ENCODE results near the gene PITRM1.
A peak's percentile ranks its signal among the peaks of the same experiment; 100 is the strongest.

The PITRM1 gene

DNA sequence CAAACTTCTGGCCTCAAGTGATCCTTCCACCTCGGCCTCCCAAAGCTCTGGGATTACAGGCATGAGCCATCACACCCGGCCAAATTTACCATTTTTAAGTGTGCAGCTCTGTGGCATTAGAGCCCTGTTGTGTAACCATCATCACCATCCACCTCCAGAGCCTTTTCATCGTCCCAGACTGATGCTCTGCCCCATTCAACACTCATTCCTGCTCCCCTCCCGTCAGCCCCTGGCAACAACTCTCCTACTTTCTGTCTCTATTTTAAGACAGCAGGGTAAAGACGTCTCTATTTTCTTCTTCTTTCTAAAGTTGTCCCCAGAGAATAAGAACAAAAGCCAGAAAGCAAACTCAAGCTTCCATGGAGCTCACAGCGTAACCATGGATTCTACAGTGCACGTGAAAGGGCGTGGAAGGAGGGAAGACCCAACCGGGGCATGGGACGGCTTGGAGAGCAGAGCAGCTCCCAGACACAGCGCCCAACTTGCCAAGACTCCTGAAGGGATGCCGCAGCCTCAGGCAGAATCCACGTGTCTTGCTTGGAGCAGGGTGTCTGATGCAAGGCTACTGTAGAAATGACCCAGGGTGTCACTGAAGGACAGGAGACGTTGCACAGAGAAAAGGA lies 42.7 kb upstream of the PITRM1 start:
- no peak for TF ChIP-seq Cebpa-rat (IDR thresholded peaks at IDR 0.05)
- no peaks in the 10 kb centered on the region for H3K36me3 ChIP-seq
- no peaks in the 10 kb centered on the region for H4K20me1 ChIP-seq
- no peak overlapping the region for H3K4me3 ChIP-seq
- H3K4me1 ChIP-seq: peaks cover 0 to 18% (median 8%) of the 10 kb centered on the region in 10 experiments; a peak in 11 of 20 replicates
- no peaks in the 10 kb centered on the region for H3K27me3 ChIP-seq
- H3K9ac ChIP-seq: no peak overlapping the region
- H3K4me2 ChIP-seq: peak overlapping the region in 8 of 11 experiments; percentile 10 to 56 (median 36); a peak in 12 of 22 replicates
- no peak overlapping the region for H3K27ac ChIP-seq
- no peaks in the 10 kb centered on the region for H3K9me3 ChIP-seq (replicated peaks in 1 of 11)

DNA sequence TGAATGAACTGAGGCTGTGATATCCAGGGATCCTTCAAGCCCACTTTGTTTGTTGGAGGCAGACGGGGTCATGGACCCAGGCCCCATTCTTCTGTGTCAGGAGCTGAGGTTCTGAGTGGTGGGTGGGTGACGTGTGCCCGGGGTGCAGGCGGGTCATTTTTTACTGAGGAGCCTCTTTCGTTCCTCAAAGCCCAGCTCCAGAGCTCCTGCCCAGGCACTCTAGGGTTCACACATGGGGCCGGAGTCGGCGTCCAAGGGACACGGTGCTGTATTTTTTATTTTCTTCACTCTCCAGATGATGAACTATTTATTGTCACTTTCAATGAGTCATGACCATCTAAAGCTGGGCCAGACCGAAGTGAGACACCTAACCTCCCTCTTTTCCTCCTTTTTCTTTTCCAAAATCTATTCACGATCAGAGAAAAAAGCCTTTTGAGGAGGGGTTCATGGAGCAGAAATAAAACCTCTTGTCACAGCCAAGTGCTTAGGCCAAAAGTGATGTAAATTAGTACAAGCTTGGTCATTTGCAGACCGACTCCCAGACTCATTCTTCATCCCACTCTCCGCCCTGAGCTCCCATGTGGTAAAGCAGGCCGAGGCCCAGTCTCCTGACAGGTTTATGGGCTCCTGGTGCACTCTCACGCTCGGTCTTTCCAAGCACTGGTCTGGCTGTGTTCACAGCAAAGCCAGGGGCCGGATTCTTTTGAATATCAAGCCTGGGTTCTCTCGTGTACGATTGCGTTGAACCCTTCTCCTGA lies 41.4 kb upstream of the PITRM1 start:
- H4K20me1 ChIP-seq: no peaks in the 10 kb centered on the region
- no peaks in the 10 kb centered on the region for H3K27me3 ChIP-seq
- no peak overlapping the region for H3K4me3 ChIP-seq
- H3K27ac ChIP-seq: no peak overlapping the region
- H3K4me1 ChIP-seq: peaks cover 7 to 22% (median 12%) of the 10 kb centered on the region in 10 experiments; a peak in 18 of 20 replicates
- TF ChIP-seq Cebpa-rat (IDR thresholded peaks at IDR 0.05): no peak
- no peak overlapping the region for H3K9ac ChIP-seq
- no peaks in the 10 kb centered on the region for H3K9me3 ChIP-seq (replicated peaks in 1 of 11)
- no peaks in the 10 kb centered on the region for H3K36me3 ChIP-seq
- 0 out of 22 replicates have a peak overlapping the region, but pooled peaks of 1 of the 11 experiments have one; percentile 44 for H3K4me2 ChIP-seq

DNA sequence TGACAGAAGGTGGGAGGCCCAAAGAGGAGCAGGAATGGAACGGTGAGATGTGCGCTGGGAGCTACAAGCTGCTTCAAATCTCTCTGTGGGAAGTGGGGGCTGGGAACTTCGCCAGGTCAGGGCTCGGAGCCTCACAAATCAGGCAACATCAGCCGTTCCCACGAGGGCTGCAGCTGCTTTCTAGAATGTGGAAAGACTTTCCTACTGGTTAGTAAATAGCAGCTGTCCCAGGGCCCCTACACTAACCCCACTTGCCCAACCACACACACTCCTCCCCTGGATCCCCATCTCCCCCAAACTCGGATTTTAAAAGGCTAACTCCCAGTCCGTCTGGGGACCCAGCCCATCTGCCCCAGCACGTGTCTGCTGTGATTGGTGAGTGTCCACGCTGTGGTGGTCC lies 40.6 kb upstream of the PITRM1 start:
- Histone ChIP-seq H3K4me3 (no peak overlapping the region), H3K4me2 (peak overlapping the region in 2 of 11 experiments; percentile 12 to 44; a peak in 3 of 22 replicates)
- TF ChIP-seq Cebpa-rat (IDR thresholded peaks at IDR 0.05): no peak

DNA sequence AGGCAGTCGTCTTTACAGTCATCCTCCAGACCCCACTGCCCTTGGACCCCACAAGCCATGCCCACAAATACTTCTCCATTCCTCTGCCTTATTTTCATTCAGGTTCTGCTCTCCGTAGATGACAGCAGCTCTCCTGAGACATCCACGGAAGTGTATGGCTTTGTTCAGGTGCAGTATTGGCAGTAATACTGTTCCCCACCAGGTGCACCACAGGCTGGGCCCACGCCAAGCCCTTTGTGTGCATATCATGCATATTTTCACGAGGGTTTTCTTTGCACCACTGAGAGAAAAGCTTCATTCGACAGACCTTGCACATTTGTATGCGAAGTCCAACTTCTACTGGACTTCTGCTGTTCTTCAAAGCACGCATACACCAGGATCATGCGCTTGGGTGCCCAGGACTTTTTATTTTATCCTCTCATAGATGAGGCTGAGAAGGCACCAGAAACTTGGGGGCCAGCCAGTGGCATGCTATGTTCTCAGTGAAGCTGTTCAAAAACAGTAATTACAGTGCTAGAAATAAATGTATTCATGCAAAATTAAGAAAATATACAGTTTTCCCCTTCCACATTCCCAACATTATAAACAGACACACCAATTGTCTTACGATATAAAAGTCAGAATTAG lies 37.8 kb upstream of the PITRM1 start:
- H3K4me1 ChIP-seq: peaks cover 14 to 25% (median 17%) of the 10 kb centered on the region in 10 experiments; a peak in 18 of 20 replicates
- H3K27ac ChIP-seq: no peak overlapping the region
- H3K9ac ChIP-seq: no peak overlapping the region
- no peak for TF ChIP-seq Cebpa-rat (IDR thresholded peaks at IDR 0.05)
- H3K36me3 ChIP-seq: no peaks in the 10 kb centered on the region
- no peaks in the 10 kb centered on the region for H3K9me3 ChIP-seq (replicated peaks in 1 of 11)
- H4K20me1 ChIP-seq: no peaks in the 10 kb centered on the region; a peak in 1 of 22 replicates
- no peaks in the 10 kb centered on the region for H3K27me3 ChIP-seq
- H3K4me3 ChIP-seq: no peak overlapping the region
- H3K4me2 ChIP-seq: no peak overlapping the region

More for the DNA sequence above, 40.6 kb upstream of the PITRM1 start:
- no peaks in the 10 kb centered on the region for H3K27me3 ChIP-seq
- no peak overlapping the region for H3K27ac ChIP-seq
- H3K4me1 ChIP-seq: peaks cover 14 to 29% (median 19%) of the 10 kb centered on the region in 10 experiments; a peak in 18 of 20 replicates
- H3K36me3 ChIP-seq: no peaks in the 10 kb centered on the region
- H3K9me3 ChIP-seq (replicated peaks in 1 of 11): no peaks in the 10 kb centered on the region
- no peak overlapping the region for H3K9ac ChIP-seq
- no peaks in the 10 kb centered on the region; a peak in 1 of 22 replicates for H4K20me1 ChIP-seq

DNA sequence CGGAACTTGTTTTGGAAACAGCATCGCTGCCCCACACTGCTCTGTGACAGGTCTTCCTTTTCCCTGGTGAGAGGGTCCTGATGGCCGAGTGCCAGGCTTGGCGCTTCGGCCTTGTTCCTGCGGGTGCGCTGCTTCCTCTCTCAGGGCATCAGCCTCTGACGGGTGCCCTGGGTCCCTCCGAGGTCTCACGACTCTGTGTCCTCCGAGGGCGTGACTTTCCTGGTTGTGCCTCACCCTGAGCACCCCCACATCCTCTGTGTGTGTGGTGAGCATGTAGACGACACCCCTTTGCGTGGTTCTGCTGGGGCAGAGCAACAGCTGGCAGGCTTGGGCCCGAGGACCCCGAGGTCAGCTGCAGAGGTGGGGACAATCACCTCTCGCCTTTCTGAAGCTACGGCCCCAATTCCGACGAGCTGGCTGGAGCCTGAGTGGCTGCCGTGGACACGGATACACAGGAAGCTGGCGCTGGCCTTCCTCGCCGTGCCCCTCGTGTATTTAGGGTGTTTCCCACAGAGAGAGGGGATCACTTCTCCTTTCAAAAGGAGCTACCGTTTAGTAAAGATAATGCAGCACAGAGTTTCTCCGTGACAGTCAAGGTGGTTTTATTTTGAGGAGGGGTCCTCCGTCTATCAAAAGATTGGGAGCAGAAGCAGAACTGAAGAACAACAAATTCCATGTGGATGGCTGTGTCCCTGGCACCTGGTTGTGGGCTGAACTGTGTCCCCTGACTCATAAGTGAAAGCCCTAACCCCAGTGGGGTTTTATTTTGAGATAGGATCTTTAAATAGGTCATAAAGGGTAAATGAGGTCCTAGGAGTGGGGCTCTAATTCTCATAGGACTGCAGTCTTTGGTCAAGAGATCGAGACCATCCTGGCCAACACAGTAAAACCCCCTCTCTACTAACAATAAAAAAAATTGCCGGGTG lies 36.2 kb upstream of the PITRM1 start:
- Histone ChIP-seq H3K4me3 (no peak overlapping the region), H3K27ac (no peak overlapping the region), H3K27me3 (no peaks in the 10 kb centered on the region), H3K36me3 (no peaks in the 10 kb centered on the region), H3K9ac (no peak overlapping the region), H4K20me1 (no peaks in the 10 kb centered on the region; a peak in 1 of 22 replicates), H3K4me2 (peak overlapping the region; percentile 8 to 58 (median 49)), H3K4me1 (peaks cover 12 to 24% (median 16%) of the 10 kb centered on the region in 10 experiments; a peak in 19 of 20 replicates), H3K9me3 (replicated peaks in 1 of 11) (no peaks in the 10 kb centered on the region)
- TF ChIP-seq Cebpa-rat (IDR thresholded peaks at IDR 0.05): no peak

DNA sequence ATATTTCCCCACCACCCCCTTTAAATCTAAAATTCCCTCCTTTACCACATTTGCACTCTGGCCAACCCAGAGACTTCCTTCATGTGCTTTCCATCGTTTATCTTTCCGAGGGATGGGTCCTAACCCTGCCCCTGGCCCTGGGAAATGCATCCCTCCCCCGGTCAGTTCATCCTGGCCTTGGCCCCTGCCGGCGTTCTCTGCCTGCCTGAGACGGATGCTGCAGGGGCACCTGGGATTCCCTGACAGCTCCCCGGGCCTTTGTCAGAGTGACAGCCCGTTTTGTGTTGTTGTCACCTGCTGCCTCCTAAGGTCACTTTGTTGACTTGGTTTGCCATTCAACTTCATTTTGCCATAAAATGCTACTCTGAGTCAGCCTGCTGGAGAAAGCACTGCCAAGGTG lies 34.8 kb upstream of the PITRM1 start:
- H3K27ac ChIP-seq: no peak overlapping the region
- no peak overlapping the region for H3K9ac ChIP-seq
- H3K9me3 ChIP-seq (replicated peaks in 1 of 11): no peaks in the 10 kb centered on the region
- H3K36me3 ChIP-seq: no peaks in the 10 kb centered on the region
- no peak overlapping the region for H3K4me2 ChIP-seq
- no peak overlapping the region for H3K4me3 ChIP-seq
- H4K20me1 ChIP-seq: no peaks in the 10 kb centered on the region; a peak in 1 of 22 replicates
- peaks cover 14 to 28% (median 21%) of the 10 kb centered on the region in 10 experiments; a peak in 19 of 20 replicates for H3K4me1 ChIP-seq
- TF ChIP-seq Cebpa-rat (IDR thresholded peaks at IDR 0.05): no peak
- H3K27me3 ChIP-seq: no peaks in the 10 kb centered on the region

DNA sequence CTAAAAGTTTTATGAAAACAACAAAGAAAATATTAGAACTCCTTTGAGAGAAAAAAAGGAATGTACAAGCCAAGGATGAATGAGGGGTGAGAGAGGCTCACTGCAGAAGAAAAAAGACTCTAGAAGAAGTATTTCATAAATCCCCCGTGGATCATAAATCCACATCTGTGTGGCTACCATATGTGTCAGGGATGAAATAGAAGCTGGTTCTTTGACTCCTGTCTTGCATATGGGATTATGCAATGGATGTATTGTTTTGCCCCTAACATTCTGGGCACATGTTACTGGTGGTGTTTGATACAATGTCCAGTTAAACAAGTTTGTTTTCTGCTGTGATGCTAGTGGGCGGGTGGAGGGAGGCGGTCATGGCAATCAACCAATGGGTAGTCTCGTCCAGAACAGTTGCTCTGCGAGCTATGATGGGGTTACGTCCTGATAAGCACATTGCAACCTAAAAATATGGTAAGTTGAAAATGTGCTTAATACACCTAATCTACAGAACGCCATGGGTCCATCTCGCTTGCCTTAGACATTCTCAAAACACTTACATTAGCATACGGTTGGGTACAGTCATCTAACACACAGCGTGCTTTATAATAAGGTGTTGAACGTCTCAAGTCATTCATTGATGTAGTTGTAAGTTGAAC lies 34.1 kb upstream of the PITRM1 start:
- Histone ChIP-seq H3K4me2 (no peak overlapping the region), H3K9me3 (replicated peaks in 1 of 11) (no peaks in the 10 kb centered on the region), H3K4me1 (peaks cover 14 to 28% (median 21%) of the 10 kb centered on the region in 10 experiments; a peak in 19 of 20 replicates), H3K36me3 (no peaks in the 10 kb centered on the region), H3K27me3 (no peaks in the 10 kb centered on the region), H3K9ac (no peak overlapping the region), H4K20me1 (no peaks in the 10 kb centered on the region; a peak in 1 of 22 replicates), H3K27ac (no peak overlapping the region), H3K4me3 (no peak overlapping the region)
- no peak for TF ChIP-seq Cebpa-rat (IDR thresholded peaks at IDR 0.05)

DNA sequence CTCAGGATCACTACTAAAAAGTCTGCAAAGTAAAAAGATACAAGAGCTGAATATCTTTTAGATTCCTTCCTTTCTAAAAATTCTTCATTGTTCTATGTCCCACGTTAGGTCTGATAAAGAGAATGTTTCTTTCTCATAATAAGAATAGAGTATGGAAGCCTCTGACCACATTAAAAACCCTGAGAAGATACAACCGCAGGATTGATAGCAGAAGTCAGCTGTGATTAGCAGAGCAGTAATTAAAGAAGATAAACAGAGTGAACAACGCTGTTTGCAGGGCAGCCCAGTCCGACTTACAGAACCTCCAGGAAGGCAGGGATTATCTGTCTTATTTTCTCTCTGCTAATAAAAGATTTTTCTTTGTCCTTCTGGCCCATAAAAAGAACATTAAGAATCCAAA lies 31.4 kb upstream of the PITRM1 start:
- H3K4me2 ChIP-seq: peak overlapping the region in 7 of 11 experiments; percentile 5 to 52 (median 36); a peak in 9 of 22 replicates
- H3K9me3 ChIP-seq (replicated peaks in 1 of 11): no peaks in the 10 kb centered on the region
- H3K27ac ChIP-seq: no peak overlapping the region
- no peaks in the 10 kb centered on the region for H3K36me3 ChIP-seq
- H3K4me1 ChIP-seq: peaks cover 6 to 22% (median 17%) of the 10 kb centered on the region in 10 experiments; a peak in 19 of 20 replicates
- no peak overlapping the region for H3K9ac ChIP-seq
- no peak overlapping the region for H3K4me3 ChIP-seq
- H4K20me1 ChIP-seq: no peaks in the 10 kb centered on the region; a peak in 1 of 22 replicates
- H3K27me3 ChIP-seq: 0 out of 22 replicates have a peak, but pooled peaks cover 0 to 2% (median 0%) of the 10 kb centered on the region in 11 experiments
- no peak for TF ChIP-seq Cebpa-rat (IDR thresholded peaks at IDR 0.05)
